SU-DHL-6 (cell line): ENCODE data around the gene ZNF365.

ENCODE experiments used
- H2AFZ ChIP-seq: fragments of 200-600 bp; sonication (generic); 2 replicates; pipeline ENCODE4 v1.6.1; 2014; ENCODE audit warnings: low read depth, mild to moderate bottlenecking, moderate library complexity, mixed read lengths, antibody characterized with exemption, low read length; ENCODE audit not compliant: severe bottlenecking
- H3F3A ChIP-seq: fragments of 200-600 bp; shearing (Covaris generic); 2 replicates; pipeline ENCODE4 v1.6.0; 2016; ENCODE audit warnings: antibody characterized with exemption, mild to moderate bottlenecking; ENCODE audit not compliant: insufficient read depth
- H3K27ac ChIP-seq: fragments of 200-600 bp; sonication (generic); 2 replicates; pipeline ENCODE4 v1.5.1; 2016; ENCODE audit warnings: low read depth, mild to moderate bottlenecking, low read length, moderate library complexity, mixed read lengths
- H3K27me3 ChIP-seq: fragments of 200-600 bp; sonication (generic), shearing (Covaris generic); 2 replicates; pipeline ENCODE4 v1.6.0; 2014; ENCODE audit warnings: mild to moderate bottlenecking, low read length
- H3K36me3 ChIP-seq: fragments of 200-600 bp; sonication (generic); 2 replicates; pipeline ENCODE4 v1.6.1; 2014; ENCODE audit warnings: mild to moderate bottlenecking, low read length, mixed read lengths
- H3K4me2 ChIP-seq: fragments of 300-600, 200-600 bp; shearing (Covaris generic), sonication (generic); 2 replicates; pipeline ENCODE4 v1.6.0; 2014; ENCODE audit warnings: low read length, low read depth, mild to moderate bottlenecking; ENCODE audit not compliant: poor library complexity, severe bottlenecking
- H3K4me3 ChIP-seq: fragments of 200-600 bp; sonication (generic); 2 replicates; pipeline ENCODE4 v1.5.1; 2014; ENCODE audit warnings: antibody characterized with exemption, low read length, mild to moderate bottlenecking, mixed read lengths; ENCODE audit not compliant: insufficient read depth, poor library complexity, severe bottlenecking
- H3K79me2 ChIP-seq: fragments of 200-600 bp; sonication (generic); 2 replicates; pipeline ENCODE4 v1.6.1; 2014; ENCODE audit warnings: mild to moderate bottlenecking, low read length, moderate library complexity; ENCODE audit not compliant: insufficient read depth
- H3K9ac ChIP-seq: fragments of 200-600 bp; sonication (generic); 2 replicates; pipeline ENCODE4 v1.7.0; 2014; ENCODE audit warnings: mild to moderate bottlenecking, low read length
- H3K9me2 ChIP-seq: fragments of 200-600 bp; sonication (generic); replicated peaks from 2 replicates; pipeline ENCODE4 v1.6.1; 2014; ENCODE audit warnings: low read length; ENCODE audit not compliant: insufficient read depth
- H3K9me3 ChIP-seq: fragments of 200-600 bp; sonication (generic); 2 replicates; pipeline ENCODE4 v1.6.1; 2014; ENCODE audit warnings: low read length, mixed read lengths; ENCODE audit not compliant: insufficient read depth
- H4K20me1 ChIP-seq: fragments of 200-600 bp; sonication (generic); 2 replicates; pipeline ENCODE4 v1.6.1; 2014; ENCODE audit warnings: low read depth, mild to moderate bottlenecking, antibody characterized with exemption, low read length, moderate library complexity, mixed read lengths
- CTCF ChIP-seq: fragments of 200-600 bp; sonication (generic); IDR thresholded peaks from one replicate; pipeline ENCODE4 v1.5.1; 2017; ENCODE audit warnings: antibody characterized with exemption, mild to moderate bottlenecking, low read length, moderate library complexity; ENCODE audit not compliant: insufficient read depth, poor library complexity, severe bottlenecking
- EZH2phosphoT487 ChIP-seq: fragments of 200-600 bp; sonication (generic), shearing (Covaris generic); conservative IDR thresholded peaks from 2 replicates; pipeline ENCODE4 v1.6.1; 2018; ENCODE audit warnings: mild to moderate bottlenecking, antibody characterized with exemption, low read length, moderate library complexity, mixed read lengths

The ZNF365 gene

GRCh38 chr10:62384057-62384446 lies 9.9 kb downstream of the ZNF365 start:
- Histone ChIP-seq H3K9ac (no peak overlapping the region), H3K27ac (no peak overlapping the region)

GRCh38 chr10:62384447-62385081 lies 10.4 kb downstream of the ZNF365 start:
- no peaks in the 10 kb centered on the region for H3F3A ChIP-seq
- no peaks in the 10 kb centered on the region for H3K79me2 ChIP-seq
- H3K4me2 ChIP-seq = no peak overlapping the region
- no peaks in the 10 kb centered on the region; the same call in 1 of the 2 replicates for H3K9me2 ChIP-seq
- H3K27ac ChIP-seq = no peak overlapping the region
- no peak overlapping the region for H3K4me3 ChIP-seq
- H2AFZ ChIP-seq = no peak overlapping the region
- no peaks in the 10 kb centered on the region for H4K20me1 ChIP-seq
- TF ChIP-seq CTCF (no peak), EZH2phosphoT487 (no peak)
- H3K9me3 ChIP-seq = no peaks in the 10 kb centered on the region
- no peak overlapping the region for H3K9ac ChIP-seq
- no peaks in the 10 kb centered on the region for H3K36me3 ChIP-seq
- H3K27me3 ChIP-seq = no peaks in the 10 kb centered on the region

More at GRCh38 chr10:62384057-62384446, 9.9 kb downstream of the ZNF365 start:
- H2AFZ ChIP-seq = no peak overlapping the region
- H4K20me1 ChIP-seq = no peaks in the 10 kb centered on the region
- TF ChIP-seq EZH2phosphoT487 = no peak
- no peak for TF ChIP-seq CTCF
- no peaks in the 10 kb centered on the region for H3K27me3 ChIP-seq
- H3K36me3 ChIP-seq = no peaks in the 10 kb centered on the region
- no peaks in the 10 kb centered on the region for H3K9me3 ChIP-seq
- H3F3A ChIP-seq = no peaks in the 10 kb centered on the region
- H3K4me2 ChIP-seq = no peak overlapping the region
- no peaks in the 10 kb centered on the region for H3K79me2 ChIP-seq
- no peaks in the 10 kb centered on the region; the same call in 1 of the 2 replicates for H3K9me2 ChIP-seq
- H3K4me3 ChIP-seq = no peak overlapping the region

- TF ChIP-seq CTCF = no peak
- no peak for TF ChIP-seq EZH2phosphoT487
- Histone ChIP-seq H3K9ac (no peak overlapping the region), H3K36me3 (no peaks in the 10 kb centered on the region), H3K9me3 (no peaks in the 10 kb centered on the region), H3K27me3 (no peaks in the 10 kb centered on the region), H2AFZ (no peak overlapping the region), H3K79me2 (no peaks in the 10 kb centered on the region), H3K4me2 (no peak overlapping the region), H3K4me3 (no peak overlapping the region), H4K20me1 (no peaks in the 10 kb centered on the region), H3K9me2 (no peaks in the 10 kb centered on the region; the same call in 1 of the 2 replicates), H3F3A (no peaks in the 10 kb centered on the region), H3K27ac (no peak overlapping the region)
These were observed 12.5 kb downstream of the ZNF365 start for GRCh38 chr10:62386356-62387320.
